ENCODE results near the gene XRCC3. TPM values are rescaled to one million over a fixed set of nuclear protein-coding genes. Genes with fewer than 3 reads are reported as not detected.

XRCC3 gene
- polyA plus RNA-seq, 3 donors = 0.66 to 8.1 (median 2.0) TPM

GRCh38 chr14:103659631-103660030 is 55.6 kb downstream of the XRCC3 start:
- intact Hi-C loops (cut with micrococcal nuclease) = no loop called here
- Histone ChIP-seq H3K9me3 (replicated peaks in 1 of 2; ENCODE audit: control insufficient read depth in 1 of 2, insufficient read depth in 1 of 2, low read length in 2 of 2) (no peaks in the 10 kb centered on the region), H3K79me2 (ENCODE audit: insufficient read depth, low read length) (peaks cover 32% of the 10 kb centered on the region), H3K4me2 (replicated peaks; ENCODE audit: extremely low read depth, low read length, poor library complexity, severe bottlenecking) (no peak overlapping the region), H3K4me1 (ENCODE audit: control insufficient read depth in 1 of 2, insufficient read depth in 2 of 2, low read length in 2 of 2) (peaks cover 25 to 27% of the 10 kb centered on the region in 2 donors), H4K20me1 (ENCODE audit: insufficient read depth, low read length) (peaks cover 86% of the 10 kb centered on the region), H2AFZ (ENCODE audit: insufficient read depth, low read depth, low read length, poor library complexity, severe bottlenecking) (no peak overlapping the region), H3K36me3 (replicated peaks in 1 of 2; ENCODE audit: control insufficient read depth in 1 of 2, insufficient read depth in 2 of 2, low read length in 2 of 2) (peaks cover 72 to 94% of the 10 kb centered on the region in 2 donors), H3K27ac (ENCODE audit: low read depth in 1 of 2, low read length in 2 of 2) (no peak overlapping the region), H3K27me3 (ENCODE audit: control insufficient read depth in 2 of 2, insufficient read depth in 2 of 2, low read length in 2 of 2) (no peaks in the 10 kb centered on the region), H3K4me3 (replicated peaks in 1 of 3; ENCODE audit: low read depth in 2 of 3, low read length in 3 of 3) (no peak overlapping the region), H3K9ac (ENCODE audit: insufficient read depth, low read length, poor library complexity, severe bottlenecking) (no peak overlapping the region)
- H3K27ac Mint-ChIP-seq = no peak overlapping the region
- no peaks in the 10 kb centered on the region for H3K27me3 Mint-ChIP-seq (ENCODE audit: low read depth in 3 of 3)
- 92% methylated on average over 6 of the region's 7 CpGs for WGBS (ENCODE audit: insufficient coverage)
- peaks cover 30% of the 10 kb centered on the region for H3K4me1 Mint-ChIP-seq
- H3K9me3 Mint-ChIP-seq = no peaks in the 10 kb centered on the region
- H3K4me3 Mint-ChIP-seq = no peak overlapping the region
- no peak for DNase-seq
- TF ChIP-seq CTCF (IDR thresholded peaks at IDR 0.05) = no peak
- peaks cover 63 to 92% of the 10 kb centered on the region in 2 donors for H3K36me3 Mint-ChIP-seq

- H2AFZ ChIP-seq (ENCODE audit: insufficient read depth, low read depth, low read length, poor library complexity, severe bottlenecking) = no peak overlapping the region
- no peaks in the 10 kb centered on the region for H3K27me3 Mint-ChIP-seq (ENCODE audit: low read depth in 3 of 3)
- no peaks in the 10 kb centered on the region for H3K9me3 Mint-ChIP-seq
- H3K4me2 ChIP-seq (replicated peaks; ENCODE audit: extremely low read depth, low read length, poor library complexity, severe bottlenecking) = no peak overlapping the region
- no peak overlapping the region for H3K4me3 ChIP-seq (replicated peaks in 1 of 3; ENCODE audit: low read depth in 2 of 3, low read length in 3 of 3)
- H3K27me3 ChIP-seq (ENCODE audit: control insufficient read depth in 2 of 2, insufficient read depth in 2 of 2, low read length in 2 of 2) = no peaks in the 10 kb centered on the region
- no peak overlapping the region for H3K9ac ChIP-seq (ENCODE audit: insufficient read depth, low read length, poor library complexity, severe bottlenecking)
- peaks cover 63 to 82% of the 10 kb centered on the region in 2 donors for H3K36me3 Mint-ChIP-seq
- peaks cover 30% of the 10 kb centered on the region for H3K4me1 Mint-ChIP-seq
- H3K27ac Mint-ChIP-seq = peak overlapping the region in 6 of 7 donors; percentile 2 to 75 (median 42)
- H3K27ac ChIP-seq (ENCODE audit: low read depth in 1 of 2, low read length in 2 of 2) = peak overlapping the region in 1 of 2 donors; percentile 68
- H3K4me3 Mint-ChIP-seq = no peak overlapping the region
- intact Hi-C loops (cut with micrococcal nuclease) = no loop called here
- H3K79me2 ChIP-seq (ENCODE audit: insufficient read depth, low read length) = peaks cover 49% of the 10 kb centered on the region
- 92% methylated on average over 11 of the region's 13 CpGs for WGBS (ENCODE audit: insufficient coverage)
- H3K4me1 ChIP-seq (ENCODE audit: control insufficient read depth in 1 of 2, insufficient read depth in 2 of 2, low read length in 2 of 2) = peaks cover 25 to 27% of the 10 kb centered on the region in 2 donors
- TF ChIP-seq CTCF (IDR thresholded peaks at IDR 0.05) = no peak
- H3K36me3 ChIP-seq (replicated peaks in 1 of 2; ENCODE audit: control insufficient read depth in 1 of 2, insufficient read depth in 2 of 2, low read length in 2 of 2) = peaks cover 64 to 94% of the 10 kb centered on the region in 2 donors
- no peaks in the 10 kb centered on the region for H3K9me3 ChIP-seq (replicated peaks in 1 of 2; ENCODE audit: control insufficient read depth in 1 of 2, insufficient read depth in 1 of 2, low read length in 2 of 2)
- peaks cover 89% of the 10 kb centered on the region for H4K20me1 ChIP-seq (ENCODE audit: insufficient read depth, low read length)
- peak in 2 of 3 donors; percentile 10 to 24 for DNase-seq
Measured at GRCh38 chr14:103657471-103657870, 57.8 kb downstream of the XRCC3 start.
